NCI-H524 (cell line): ENCODE results near the gene BLTP3B.

ENCODE experiments used
- DNase-seq, 2 experiments: peaks; one replicate each; lab custom pipeline; 2025; lab: John Stamatoyannopoulos, UW

BLTP3B gene

GRCh38 chr12:100164153-100164704 is 21.6 kb upstream of the BLTP3B start:
- DNase-seq, result no peak

- peak; percentile 54 to 80 for DNase-seq
Observed at GRCh38 chr12:100163416-100164152, 20.9 kb upstream of the BLTP3B start.

- DNase-seq, result no peak
Observed at GRCh38 chr12:100159391-100160104, 16.9 kb upstream of the BLTP3B start.

GRCh38 chr12:100158535-100158934 is 15.9 kb upstream of the BLTP3B start:
- DNase-seq, result no peak

- DNase-seq, result no peak
Observed at GRCh38 chr12:100157427-100157821, 14.8 kb upstream of the BLTP3B start.

DNA sequence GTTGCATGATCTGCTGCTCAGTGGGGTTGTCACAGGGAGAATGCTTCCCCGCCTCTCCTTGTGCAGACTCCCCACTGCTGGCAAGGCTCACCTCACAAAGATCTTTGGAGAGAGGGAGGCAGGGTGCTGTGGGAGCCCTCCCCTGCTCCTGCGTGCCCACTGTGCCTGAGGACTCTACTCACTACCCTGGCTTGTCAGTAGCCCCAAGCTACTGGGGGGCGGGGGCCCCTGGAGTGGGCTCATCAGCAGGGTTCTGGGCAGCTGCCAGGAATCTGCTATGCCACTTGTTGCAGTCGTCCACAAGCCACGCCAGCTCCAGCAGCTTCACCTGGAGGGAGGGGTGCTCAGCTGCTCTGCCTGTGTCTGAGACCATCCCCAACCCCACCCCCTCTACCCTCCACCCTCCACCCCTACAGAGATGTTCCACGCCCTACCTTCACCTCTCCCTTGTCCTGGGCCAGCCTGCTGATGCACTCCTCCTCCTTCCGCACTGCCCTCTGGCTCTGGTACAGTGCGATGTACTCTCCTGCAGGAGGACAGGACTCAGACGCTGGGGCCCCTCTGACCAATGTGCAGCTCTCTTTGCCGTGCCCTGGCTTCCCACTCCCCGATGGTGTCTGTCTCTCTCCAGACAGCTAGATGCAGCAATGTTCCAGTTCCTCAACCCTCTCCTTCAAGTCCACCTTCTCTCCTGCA is 14.2 kb upstream of the BLTP3B start:
- DNase-seq, result no peak

DNA sequence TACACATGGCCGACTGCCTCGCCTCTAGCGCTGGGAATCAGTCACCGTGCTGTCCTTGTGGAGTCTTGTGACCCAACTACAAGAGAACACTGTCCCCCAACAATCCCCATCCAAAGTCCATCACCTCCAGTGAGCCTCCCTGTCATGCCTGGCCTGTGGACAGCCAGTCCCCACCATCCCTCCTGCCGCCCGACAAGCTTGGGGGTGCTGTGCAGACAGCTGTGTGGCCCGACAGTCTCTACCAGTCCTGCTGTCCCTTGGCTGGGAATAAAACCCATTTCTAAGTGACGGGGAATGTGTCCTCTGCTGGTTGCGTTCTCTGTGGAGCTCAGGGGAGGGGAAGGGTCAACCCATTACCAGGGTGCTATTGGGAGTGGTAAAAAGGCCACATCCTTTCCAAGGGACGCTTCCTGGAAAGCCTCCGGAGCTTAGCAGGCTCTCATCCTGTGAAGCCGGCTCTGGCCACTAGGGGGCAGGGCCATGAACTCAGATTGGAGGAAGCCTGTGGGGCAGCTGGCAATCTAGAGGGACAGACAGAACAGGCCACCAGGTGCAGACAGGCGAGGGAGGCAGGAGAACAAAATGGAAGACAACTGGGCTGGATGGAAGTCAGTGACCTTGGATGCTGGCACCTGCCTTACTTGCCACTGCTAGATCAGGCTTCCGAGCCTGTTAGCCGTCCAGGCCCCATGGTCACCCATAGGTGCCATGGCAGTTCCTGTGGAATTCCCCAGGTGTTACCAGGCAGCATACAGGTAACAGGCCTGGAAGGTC is 12.0 kb upstream of the BLTP3B start:
- peak in 1 of 2 experiments; percentile 57 for DNase-seq

GRCh38 chr12:100153131-100153530 is 10.5 kb upstream of the BLTP3B start:
- no peak for DNase-seq

DNA sequence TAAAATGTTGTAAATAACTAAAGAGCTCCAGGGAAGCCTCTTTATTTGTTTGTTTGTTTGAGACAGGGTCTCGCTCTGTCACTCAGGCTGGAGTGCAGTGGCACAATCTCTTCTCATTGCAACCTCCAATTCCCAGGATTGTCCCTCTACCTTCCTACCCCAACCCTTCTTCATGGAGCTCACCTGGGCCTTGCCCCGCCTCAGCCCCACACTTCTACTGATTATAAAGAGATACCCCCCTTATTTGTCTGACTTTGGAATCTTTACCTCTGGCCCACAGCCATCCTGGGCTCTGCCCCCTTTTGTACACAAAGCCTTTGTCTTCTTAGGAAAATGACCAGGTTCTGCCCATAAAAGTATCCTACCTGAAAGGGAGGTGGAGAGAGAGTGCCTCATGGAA is 9.1 kb upstream of the BLTP3B start:
- DNase-seq, result no peak

GRCh38 chr12:100146252-100146651 is 3.6 kb upstream of the BLTP3B start:
- no peak for DNase-seq

DNA sequence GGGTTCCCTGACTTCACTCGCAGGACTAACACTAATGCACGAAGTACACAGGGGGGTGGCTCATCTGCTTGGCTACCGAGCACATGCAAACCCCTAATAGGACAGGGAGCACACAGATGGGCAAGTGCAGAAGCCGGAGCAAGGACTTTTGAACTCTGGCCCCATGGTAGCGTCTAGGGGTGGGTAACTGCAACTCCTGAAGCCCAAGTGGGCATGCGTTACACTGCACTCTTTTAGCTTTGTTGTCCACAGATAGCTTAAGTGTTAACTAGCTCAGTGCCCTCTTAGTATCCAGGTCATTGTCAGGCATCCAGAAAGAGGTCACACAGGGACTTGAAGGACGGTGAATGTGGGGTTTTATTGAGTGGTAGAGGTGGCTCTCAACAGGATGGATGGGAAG is 3.0 kb upstream of the BLTP3B start:
- DNase-seq, result no peak

DNA sequence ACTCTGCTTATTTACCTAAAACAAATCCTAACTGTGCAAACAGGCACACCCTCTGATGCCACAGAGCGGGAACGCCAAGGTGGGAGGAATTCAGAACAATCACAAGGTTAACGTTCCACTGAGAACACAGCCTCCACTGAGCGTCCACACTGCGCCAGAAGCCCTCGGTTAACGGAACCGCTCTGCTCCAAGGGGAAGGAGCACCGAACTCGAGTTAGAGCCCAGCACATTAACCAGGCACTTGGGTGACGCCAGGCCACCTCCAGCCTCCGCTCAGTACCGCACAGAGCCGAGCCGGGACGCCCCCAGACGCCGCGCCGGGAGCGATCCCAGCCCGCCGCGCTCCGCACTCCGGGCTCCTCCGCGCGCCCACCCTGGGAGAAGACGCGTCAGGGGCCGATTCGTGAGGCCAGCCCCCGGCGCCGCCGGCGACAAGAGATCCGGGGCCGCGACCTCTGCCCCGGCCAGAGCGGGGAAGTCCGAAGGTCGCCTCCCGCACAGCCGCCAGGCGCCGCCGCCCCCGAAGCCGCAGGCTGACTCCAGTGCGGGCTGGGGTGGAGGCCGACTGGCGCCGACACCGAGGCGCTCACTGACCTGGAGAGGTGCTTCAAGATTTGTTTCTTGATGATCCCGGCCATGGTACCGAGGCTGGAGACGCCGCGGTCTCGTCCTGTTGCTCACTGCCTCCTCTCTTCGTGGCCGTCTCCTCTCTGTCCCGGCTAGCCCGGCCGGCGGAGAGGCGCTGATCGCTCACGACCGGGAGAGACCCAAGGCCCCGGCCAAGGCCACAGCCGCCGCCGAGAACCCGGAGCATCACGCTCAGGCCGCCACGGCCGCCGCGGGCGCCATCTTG is 450 bp downstream of the BLTP3B start:
- DNase-seq, result peak; percentile 47 to 57

- peak in 1 of 2 experiments; percentile 40 for DNase-seq
Observed at GRCh38 chr12:100141666-100141997, 1.0 kb downstream of the BLTP3B start.

GRCh38 chr12:100138803-100139098 is 3.9 kb downstream of the BLTP3B start:
- DNase-seq, result no peak

- peak in 1 of 2 experiments; percentile 34 for DNase-seq
Observed at GRCh38 chr12:100138048-100138802, 4.4 kb downstream of the BLTP3B start.

DNA sequence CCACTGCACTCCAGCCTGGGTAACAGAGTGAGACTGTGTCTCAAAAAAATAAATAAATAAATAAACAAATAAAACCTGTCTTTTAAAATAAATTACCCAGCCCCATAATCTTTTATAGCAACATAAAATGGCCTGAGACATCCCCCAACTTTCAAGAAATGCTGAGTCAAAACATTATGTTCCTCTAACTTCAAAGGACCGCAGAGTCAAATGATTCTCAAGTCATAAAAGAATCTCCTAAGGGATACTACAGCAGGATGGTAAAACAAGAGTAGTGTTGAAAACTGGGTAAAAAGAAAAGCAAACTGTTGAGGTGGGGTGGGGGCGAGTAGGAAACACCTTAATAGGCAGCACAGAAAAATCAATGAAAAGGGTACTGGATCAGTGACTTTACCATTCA is 9.5 kb downstream of the BLTP3B start:
- DNase-seq, result no peak

DNA sequence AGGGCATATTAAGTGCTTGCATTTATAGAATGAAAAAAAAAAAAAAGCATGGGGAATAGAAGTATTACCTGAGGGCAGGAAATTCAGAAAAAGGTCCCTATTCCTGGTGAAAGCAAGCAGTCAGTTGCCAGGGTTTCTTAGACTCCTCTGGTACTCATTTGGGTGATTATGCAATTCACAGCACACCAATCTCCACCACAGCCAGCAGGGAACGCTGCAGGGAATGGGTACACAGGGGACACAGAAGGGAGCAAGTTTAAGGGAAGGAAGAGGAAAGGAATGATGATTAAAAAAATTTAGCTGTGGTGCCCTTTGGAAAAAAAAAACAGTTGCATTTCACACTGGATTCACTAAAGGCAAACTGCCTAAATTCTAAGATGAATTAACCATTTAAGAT is 14.2 kb downstream of the BLTP3B start:
- peak; percentile 6 to 32 for DNase-seq

DNA sequence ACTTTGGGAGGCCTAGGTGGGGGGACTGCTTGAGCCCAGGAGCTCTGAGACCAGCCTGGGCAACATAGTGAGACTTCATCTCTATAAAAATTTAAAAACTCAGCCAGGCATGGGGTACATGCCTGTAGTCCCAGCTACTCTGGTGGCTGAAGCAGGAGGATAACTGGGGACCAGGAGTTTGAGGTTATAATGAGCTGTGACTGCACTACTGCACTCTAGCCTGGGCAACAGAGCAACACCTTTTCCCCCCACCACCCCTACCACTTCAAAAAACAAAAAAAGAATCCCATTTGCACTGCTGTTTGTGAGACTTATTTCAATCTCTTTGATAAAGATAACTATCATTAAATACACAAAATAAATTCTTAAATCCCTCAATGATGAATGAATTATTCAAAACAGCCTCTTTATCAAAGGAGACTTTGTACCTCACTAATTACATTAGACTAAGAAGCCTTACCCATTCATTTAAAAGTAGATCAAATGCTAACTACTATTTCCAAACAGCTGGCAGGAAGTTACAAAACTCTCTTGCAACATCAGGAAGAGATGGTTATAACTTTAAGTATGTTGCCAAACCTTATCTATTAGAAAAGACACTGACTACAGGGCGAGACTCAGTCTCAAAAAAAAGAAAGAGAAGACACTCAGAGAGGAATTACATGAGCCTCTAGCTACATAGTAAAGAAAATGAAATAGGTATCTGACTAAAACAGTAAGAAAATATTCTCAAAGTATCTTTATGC is 14.7 kb downstream of the BLTP3B start:
- DNase-seq, result no peak

DNA sequence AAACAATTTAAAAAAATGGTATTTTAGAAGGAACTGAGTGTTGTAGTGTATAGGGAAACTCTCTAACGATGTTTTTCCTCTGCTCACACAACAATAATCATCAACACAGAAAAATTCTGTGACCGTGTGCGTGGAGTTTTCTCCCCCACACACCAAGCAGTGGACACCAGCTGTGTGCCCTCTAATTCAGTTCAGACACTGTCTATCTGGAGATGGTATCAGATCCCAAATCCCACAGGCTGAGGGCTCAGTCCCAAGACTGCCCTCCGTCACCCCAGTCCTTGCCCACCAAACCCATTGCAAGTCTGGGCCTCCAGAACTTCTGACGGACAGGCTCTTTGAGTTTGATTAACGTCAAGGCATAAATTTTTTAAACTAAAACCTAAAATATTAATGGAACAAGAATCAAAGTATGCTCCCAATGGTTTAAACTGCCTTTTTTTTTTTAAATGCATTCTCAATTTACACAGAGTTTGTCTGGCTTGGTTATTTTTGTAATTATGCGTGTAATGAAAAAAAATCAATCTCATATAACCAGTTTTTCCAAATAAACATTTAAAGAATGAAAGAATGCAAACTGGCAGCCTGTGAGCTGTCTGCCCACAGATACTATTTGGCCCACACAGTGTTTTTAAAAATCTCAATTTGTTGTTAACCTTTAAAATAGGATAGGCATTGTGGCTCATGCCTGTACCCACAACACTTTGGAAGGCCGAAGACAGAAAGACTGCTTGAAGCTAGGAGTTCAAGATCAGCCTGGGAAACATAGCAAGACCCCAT is 19.2 kb downstream of the BLTP3B start:
- no peak for DNase-seq
